Choroid plexus epithelial cell (primary cell): ENCODE data around the gene FAXDC2.

Experiments
- DNase-seq: peaks from one replicate; pipeline ENCODE4 v3.0.0-alpha.2; 2010; ENCODE audit warnings: low read depth
- H3K4me3 ChIP-seq: 2 replicates; pipeline ENCODE4 v1.5.1; 2011; ENCODE audit warnings: low read depth, mild to moderate bottlenecking, control low read depth, low read length, moderate library complexity
- CTCF ChIP-seq: conservative IDR thresholded peaks from 2 replicates; pipeline ENCODE4 v1.5.1; 2011; ENCODE audit warnings: low read depth, mild to moderate bottlenecking, control low read depth, inconsistent platforms, low read length, moderate library complexity

The FAXDC2 gene

GRCh38 chr5:154820383-154820782, 30.0 kb downstream of the FAXDC2 start:
- no peak for TF ChIP-seq CTCF
- no peak overlapping the region for H3K4me3 ChIP-seq
- DNase-seq = no peak

DNA sequence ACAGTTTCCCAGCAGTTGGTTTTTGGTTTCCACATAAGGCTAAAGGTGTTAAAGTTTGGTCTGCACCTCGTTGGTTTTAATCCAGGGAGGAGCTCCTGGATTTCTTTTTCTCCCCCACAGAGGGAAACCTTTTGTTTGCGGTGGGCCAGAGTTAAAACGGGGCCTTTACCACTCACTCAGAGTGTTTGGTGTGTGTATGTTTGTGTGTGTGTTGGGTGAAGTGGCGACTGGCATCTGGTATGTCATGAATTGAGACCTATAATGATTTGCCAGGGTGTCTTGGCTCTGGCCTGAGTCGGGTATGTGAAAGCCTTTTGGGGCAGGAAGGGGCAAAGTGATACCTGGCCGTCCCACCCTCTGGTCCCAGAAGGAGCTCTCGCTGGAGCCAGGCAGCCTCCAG, 30.9 kb downstream of the FAXDC2 start:
- no peak overlapping the region for H3K4me3 ChIP-seq
- DNase-seq = no peak
- TF ChIP-seq CTCF = no peak

DNA sequence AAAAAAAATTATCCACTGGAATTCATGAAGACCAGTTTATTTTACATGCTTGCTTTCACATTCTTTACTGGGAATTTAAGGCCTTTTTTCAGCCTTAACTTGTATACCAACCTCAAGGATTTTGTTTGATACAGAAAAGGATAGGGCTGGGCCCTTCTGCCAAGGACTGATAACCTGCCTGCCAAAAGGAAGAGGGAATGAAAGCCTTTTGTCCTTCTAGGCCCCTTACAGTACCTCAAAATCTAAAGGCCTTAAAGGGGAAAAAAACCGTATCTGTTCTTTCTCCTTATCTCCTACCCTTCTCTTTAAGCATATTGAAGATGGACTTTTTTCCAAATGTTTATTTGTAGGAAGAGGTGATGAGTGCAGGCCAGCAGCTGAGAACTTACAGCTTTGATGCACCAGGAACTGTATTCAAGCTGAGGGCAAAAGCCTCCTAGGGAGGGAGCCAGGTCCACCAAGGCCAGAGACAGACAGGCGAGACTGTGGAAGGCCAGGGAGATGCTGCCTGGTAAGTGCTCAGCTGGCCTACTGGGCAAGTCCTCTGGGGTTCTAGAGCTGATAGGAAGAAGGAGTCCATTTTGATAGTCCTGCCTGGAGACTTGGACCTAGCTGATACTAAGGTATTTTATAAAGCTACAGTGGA, 31.8 kb downstream of the FAXDC2 start:
- no peak for TF ChIP-seq CTCF
- no peak overlapping the region for H3K4me3 ChIP-seq
- peak; percentile 28 for DNase-seq

DNA sequence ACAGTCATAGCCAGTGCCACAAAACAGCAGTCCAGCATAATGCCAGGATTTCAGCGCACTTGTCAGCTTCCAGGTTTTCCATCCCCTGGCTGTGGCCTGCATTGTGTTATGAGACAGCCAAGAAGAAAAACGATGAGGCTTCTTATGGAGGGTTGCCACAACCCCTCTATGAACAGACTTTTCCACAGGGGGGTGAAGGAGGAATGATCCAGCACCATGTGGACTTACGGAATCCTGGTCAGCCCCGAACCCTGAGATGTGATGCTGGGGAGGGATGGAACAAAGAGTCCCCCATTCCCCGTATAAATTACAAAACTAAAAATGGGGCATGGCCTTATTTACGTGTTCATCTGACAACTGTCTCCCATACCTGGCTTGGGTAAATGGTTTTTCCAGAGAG, 32.6 kb downstream of the FAXDC2 start:
- no peak for TF ChIP-seq CTCF
- no peak overlapping the region for H3K4me3 ChIP-seq
- no peak for DNase-seq

DNA sequence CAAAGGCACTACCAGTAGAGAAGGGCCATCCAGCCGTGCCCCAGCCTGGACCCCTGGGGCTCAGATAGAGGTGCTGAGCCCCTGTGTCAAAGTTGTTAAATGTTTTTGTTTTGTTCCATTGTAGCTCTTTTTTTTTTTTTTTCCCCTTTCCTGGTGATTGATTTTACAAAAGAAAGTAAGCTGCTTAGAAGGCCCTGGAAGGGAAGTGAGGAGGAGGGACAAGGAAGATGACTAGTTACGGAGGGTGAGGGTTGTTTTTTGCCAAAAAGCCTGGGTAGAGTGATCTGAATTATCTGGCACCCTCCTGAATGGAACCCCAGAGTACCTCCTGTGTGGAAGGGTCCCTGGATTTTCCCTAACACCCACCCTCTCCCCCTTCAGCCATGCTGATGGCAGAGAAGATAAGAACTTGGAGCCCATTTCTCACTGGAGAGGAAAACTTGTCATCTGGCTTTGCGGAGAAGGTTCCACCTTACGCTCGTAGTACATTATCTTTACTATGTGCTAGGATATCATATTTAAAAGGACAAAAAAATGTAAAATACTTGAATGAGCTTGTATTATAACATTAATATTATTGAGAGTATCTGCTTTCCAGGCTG, 33.4 kb downstream of the FAXDC2 start:
- TF ChIP-seq CTCF = no peak
- H3K4me3 ChIP-seq = no peak overlapping the region
- no peak for DNase-seq

- no peak overlapping the region for H3K4me3 ChIP-seq
- no peak for TF ChIP-seq CTCF
- no peak for DNase-seq
Observed at GRCh38 chr5:154815684-154816247, 34.6 kb downstream of the FAXDC2 start.

GRCh38 chr5:154815025-154815424, 35.4 kb downstream of the FAXDC2 start:
- H3K4me3 ChIP-seq = no peak overlapping the region
- DNase-seq = no peak
- no peak for TF ChIP-seq CTCF
